OCI-LY3 (cell line): ENCODE data around the gene GLI2.

Experiments used
- EZH2phosphoT487 ChIP-seq: fragments of 200-600 bp; shearing (Covaris generic); IDR thresholded peaks from 2 replicates; pipeline ENCODE4 v1.6.1; 2018; ENCODE audit warnings: antibody characterized with exemption, mixed run types, low read depth
- TF ChIP-seq, protein P1 (sequence below): fragments of 200-600, 300-600 bp; sonication (generic); IDR thresholded peaks from 2 replicates; pipeline ENCODE4 v1.5.1; 2014; ENCODE audit warnings: antibody characterized with exemption, low read length, low read depth

- TF ChIP-seq, protein P1, sequence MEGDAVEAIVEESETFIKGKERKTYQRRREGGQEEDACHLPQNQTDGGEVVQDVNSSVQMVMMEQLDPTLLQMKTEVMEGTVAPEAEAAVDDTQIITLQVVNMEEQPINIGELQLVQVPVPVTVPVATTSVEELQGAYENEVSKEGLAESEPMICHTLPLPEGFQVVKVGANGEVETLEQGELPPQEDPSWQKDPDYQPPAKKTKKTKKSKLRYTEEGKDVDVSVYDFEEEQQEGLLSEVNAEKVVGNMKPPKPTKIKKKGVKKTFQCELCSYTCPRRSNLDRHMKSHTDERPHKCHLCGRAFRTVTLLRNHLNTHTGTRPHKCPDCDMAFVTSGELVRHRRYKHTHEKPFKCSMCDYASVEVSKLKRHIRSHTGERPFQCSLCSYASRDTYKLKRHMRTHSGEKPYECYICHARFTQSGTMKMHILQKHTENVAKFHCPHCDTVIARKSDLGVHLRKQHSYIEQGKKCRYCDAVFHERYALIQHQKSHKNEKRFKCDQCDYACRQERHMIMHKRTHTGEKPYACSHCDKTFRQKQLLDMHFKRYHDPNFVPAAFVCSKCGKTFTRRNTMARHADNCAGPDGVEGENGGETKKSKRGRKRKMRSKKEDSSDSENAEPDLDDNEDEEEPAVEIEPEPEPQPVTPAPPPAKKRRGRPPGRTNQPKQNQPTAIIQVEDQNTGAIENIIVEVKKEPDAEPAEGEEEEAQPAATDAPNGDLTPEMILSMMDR = no peak
- TF ChIP-seq EZH2phosphoT487 = no peak
Observed at GRCh38 chr2:120743657-120744056, 8.0 kb downstream of the GLI2 start.
